BE2C (cell line): ENCODE results near the gene MSMB.

ENCODE experiments used
- DNase-seq: peaks from one replicate; pipeline ENCODE4 v3.0.0-alpha.2; 2020
- H3K27me3 ChIP-seq: fragments of 250-450 bp; sonication (Bioruptor Pico); 2 replicates; pipeline ENCODE4 v1.5.1; 2020; ENCODE audit warnings: mild to moderate bottlenecking
- H3K36me3 ChIP-seq: fragments of 250-450 bp; sonication (Bioruptor Pico); 2 replicates; pipeline ENCODE4 v1.5.1; 2020; ENCODE audit warnings: mild to moderate bottlenecking
- H3K4me1 ChIP-seq: fragments of 250-450 bp; sonication (Bioruptor Pico); 2 replicates; pipeline ENCODE4 v1.5.1; 2020
- H3K4me3 ChIP-seq: 2 replicates; pipeline ENCODE4 v1.5.1; 2011; ENCODE audit warnings: low read depth, low read length
- H3K9me3 ChIP-seq: fragments of 250-450 bp; sonication (Bioruptor Pico); 2 replicates; pipeline ENCODE4 v1.5.1; 2020
- CTCF ChIP-seq: IDR thresholded peaks from 2 replicates; pipeline ENCODE4 v1.5.1; 2012; ENCODE audit warnings: mild to moderate bottlenecking, low read depth, low read length

MSMB gene

GRCh38 chr10:46014683-46015405, 31.2 kb downstream of the MSMB start:
- H3K4me1 ChIP-seq: no peaks in the 10 kb centered on the region
- no peak overlapping the region for H3K4me3 ChIP-seq
- no peak for TF ChIP-seq CTCF
- DNase-seq: no peak
- no peaks in the 10 kb centered on the region for H3K27me3 ChIP-seq
- no peaks in the 10 kb centered on the region for H3K9me3 ChIP-seq
- peaks cover 47% of the 10 kb centered on the region for H3K36me3 ChIP-seq

DNA sequence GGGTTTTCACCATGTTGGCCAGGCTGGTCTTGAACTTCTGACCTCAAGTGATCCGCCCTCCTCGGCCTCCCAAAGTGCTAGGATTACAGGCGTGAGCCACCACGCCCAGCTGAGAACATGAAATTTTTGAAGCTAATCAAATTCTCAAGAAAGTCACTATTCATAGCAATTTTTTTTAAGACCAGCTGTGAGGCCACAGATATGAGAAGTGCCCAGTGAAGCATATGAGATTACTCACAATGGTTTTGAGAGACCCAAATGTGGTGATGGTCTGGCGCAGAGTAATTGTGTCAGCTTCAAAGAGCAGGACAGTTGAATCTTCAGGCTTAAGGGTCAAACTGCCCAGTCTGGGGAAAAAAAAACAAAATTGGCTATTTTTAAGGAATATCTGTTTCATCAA, 31.9 kb downstream of the MSMB start:
- Histone ChIP-seq H3K4me1 (no peaks in the 10 kb centered on the region), H3K9me3 (no peaks in the 10 kb centered on the region), H3K27me3 (no peaks in the 10 kb centered on the region), H3K36me3 (peaks cover 53% of the 10 kb centered on the region), H3K4me3 (no peak overlapping the region)
- DNase-seq: no peak
- no peak for TF ChIP-seq CTCF

GRCh38 chr10:46012746-46013145, 33.3 kb downstream of the MSMB start:
- Histone ChIP-seq H3K4me1 (no peaks in the 10 kb centered on the region), H3K27me3 (no peaks in the 10 kb centered on the region), H3K9me3 (no peaks in the 10 kb centered on the region), H3K4me3 (no peak overlapping the region), H3K36me3 (peaks cover 68% of the 10 kb centered on the region)
- TF ChIP-seq CTCF: no peak
- DNase-seq: no peak

DNA sequence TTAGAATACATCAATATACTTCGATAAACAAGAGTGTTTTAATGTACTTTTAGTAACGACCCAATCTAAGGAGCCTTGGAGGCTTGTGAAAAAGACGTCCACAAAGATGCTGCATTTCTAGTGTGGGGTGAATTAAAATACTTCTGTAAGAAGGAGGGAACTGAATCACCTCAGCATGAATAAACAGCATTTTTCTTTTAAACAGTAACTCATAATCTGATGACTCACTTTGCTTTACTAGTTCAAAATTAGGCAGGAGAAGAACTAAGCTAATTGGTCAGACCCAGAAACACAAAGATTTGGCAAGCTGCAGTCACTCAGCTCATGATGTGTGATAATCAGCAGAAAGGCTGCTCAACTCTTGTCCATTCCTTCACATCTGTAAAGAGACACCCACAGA, 39.9 kb downstream of the MSMB start:
- H3K9me3 ChIP-seq: no peaks in the 10 kb centered on the region
- H3K4me3 ChIP-seq: no peak overlapping the region
- no peaks in the 10 kb centered on the region for H3K4me1 ChIP-seq
- no peaks in the 10 kb centered on the region for H3K27me3 ChIP-seq
- peaks cover 89% of the 10 kb centered on the region for H3K36me3 ChIP-seq
- no peak for DNase-seq
- TF ChIP-seq CTCF: no peak

DNA sequence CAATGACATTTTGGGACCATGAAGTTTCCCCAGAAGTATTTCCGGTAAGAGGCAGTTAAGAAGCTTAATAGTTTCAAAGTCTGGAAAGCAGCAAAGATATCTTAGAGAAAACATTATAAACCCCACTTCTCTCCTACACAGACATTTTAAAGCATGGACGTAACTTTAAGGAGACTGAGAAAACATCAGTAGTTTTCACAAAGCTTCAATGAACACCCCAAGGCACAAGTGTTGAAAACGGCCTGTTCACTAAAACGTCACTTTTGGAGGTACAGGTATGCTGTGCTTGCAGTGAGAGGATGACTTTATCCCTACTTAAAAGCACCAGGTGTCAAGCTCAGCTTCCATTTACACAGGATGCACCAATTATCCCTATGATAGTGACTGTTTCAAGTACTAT, 40.7 kb downstream of the MSMB start:
- Histone ChIP-seq H3K4me3 (no peak overlapping the region), H3K27me3 (no peaks in the 10 kb centered on the region), H3K4me1 (no peaks in the 10 kb centered on the region), H3K9me3 (no peaks in the 10 kb centered on the region), H3K36me3 (peaks cover 92% of the 10 kb centered on the region)
- no peak for DNase-seq
- no peak for TF ChIP-seq CTCF

GRCh38 chr10:46004963-46005362, 41.1 kb downstream of the MSMB start:
- H3K27me3 ChIP-seq: no peaks in the 10 kb centered on the region
- peaks cover 90% of the 10 kb centered on the region for H3K36me3 ChIP-seq
- no peak overlapping the region for H3K4me3 ChIP-seq
- H3K4me1 ChIP-seq: no peaks in the 10 kb centered on the region
- no peak for DNase-seq
- no peaks in the 10 kb centered on the region for H3K9me3 ChIP-seq
- TF ChIP-seq CTCF: no peak
